GM10847 (cell line): ENCODE results near the gene NTF4.

Experiments used
- POLR2A ChIP-seq: IDR thresholded peaks from 2 replicates; pipeline ENCODE4 v1.6.1; 2011; ENCODE audit not compliant: insufficient read length; ENCODE audit errors: extremely low read depth

Gene NTF4, protein sequence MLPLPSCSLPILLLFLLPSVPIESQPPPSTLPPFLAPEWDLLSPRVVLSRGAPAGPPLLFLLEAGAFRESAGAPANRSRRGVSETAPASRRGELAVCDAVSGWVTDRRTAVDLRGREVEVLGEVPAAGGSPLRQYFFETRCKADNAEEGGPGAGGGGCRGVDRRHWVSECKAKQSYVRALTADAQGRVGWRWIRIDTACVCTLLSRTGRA

DNA sequence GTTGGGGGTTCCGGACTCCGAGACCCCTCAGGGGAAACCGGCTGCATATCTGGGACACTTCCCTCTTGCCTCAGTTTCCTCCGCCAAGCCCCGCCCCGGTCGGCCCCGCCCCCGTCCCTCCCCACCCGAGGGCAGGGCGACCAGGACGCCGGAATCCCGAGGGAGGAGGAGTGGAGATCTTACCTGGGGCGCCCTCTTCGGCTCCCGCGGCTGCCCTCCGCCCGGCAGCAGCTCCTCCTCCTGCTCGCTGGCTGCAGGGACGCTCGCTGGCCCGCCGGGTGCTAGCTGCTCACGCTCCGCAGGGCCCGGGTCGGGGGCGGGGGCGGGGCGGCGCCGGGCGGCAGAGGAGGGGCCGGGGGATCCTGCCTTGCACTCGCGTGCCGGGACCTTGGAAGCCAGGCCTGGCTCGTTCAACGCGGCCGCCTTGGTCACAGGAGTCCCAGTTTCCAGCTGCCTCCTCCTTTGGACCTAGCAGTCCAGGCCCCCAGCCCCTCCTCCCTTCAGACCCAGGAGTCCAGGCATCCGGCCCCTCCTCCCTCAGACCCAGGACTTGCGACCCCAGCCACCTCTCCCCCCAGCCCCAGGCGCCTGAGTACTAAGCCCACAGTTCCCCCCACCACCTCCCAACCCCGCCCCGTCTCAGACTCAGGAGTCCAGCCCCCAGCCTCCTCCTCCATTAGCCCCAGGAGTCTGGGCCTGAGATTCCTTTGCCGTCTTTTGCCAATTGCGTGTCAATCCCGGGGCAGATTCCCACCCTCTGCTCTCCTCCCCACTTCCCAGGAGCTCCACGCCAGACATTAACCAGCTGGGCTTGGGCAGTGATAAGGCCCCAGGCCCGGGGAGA lies at the start of gene NTF4:
Gene NTF4, minus strand, starts transcription at position 51 of the 844 bp plus-strand sequence. CDS start 2,821 bp downstream, outside the sequence.
- TF ChIP-seq POLR2A: no peak

DNA sequence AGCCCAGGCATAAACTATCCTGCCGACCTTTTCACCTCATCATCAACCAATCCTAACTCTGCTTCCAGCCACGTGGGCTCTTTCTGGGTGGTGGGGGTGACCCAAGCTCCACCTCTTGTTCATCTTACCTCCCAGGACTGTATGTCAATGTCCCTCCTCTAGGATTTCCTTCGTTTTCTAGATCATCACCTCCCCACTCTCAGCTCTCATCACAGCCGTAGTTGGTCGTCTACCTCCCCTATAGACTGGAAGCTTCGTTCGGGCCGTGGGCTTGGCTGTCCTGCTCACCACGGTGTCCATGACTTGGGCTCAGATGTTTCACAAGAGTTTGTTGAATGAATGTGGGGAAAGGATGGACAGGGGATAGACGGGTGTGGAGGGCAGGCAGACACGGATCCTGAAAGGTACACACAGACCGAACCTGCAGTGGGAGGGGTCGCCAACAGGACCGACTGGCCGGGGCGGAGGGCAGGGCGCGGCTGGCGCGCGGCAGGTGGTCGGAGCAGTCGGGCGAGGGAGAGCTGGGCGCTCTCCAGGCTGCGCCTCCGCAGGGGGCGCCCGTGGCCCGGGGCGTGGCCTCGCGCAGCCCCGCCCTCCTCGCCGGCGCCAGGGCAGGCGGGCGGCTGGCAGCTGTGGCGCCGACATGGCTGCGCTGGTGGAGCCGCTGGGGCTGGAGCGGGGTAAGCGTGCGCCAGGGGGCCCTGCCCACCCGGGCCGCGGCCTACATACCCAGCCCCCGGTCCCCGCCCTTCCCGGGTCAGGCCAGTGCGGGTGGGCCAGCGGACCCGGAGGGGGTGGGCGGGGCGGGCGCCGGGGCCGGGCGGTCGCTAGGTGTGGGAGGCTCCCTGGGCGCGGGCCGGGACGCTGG lies 49.4 kb upstream of the NTF4 start, which contains the start of gene LIN7B:
Gene LIN7B, plus strand, starts transcription at position 609 of the 868 bp plus-strand sequence. Its CDS starts 35 bp downstream, at position 644.
- TF ChIP-seq POLR2A: no peak

DNA sequence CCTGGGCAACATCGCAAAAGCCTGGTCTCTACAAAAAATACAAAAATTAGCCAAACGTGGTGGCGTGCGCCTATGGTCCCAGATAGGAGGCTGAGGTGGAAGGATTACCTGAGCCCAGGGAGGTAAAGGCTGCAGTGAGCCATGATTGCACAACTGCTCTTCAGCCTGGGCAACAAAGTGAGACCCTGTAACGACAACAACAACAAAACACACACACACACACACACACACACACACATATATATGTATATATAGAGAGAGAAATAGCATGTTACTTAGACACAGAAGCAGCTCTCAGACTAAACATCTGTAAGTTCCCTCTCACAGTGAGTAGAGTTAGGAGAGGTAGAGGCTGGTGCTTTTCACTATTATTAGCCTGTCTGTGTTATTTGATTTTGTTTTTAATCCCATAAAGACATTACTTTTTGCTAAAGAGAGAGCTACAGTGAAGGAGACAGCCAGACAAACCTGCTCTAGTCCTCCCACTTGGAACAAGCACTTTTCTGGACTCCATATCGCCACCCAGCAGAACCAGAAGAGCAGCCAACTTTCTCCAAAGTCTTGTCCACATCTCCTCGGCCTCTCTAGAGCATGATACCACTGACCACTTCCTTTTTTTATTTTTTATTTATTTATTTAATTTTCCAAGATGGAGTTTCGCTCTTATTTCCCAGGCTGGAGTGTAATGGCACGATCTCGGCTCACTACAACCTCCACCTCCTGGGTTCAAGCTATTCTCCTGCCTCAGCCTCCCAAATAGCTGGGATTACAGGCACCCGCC lies 46.8 kb upstream of the NTF4 start:
- TF ChIP-seq POLR2A: no peak

DNA sequence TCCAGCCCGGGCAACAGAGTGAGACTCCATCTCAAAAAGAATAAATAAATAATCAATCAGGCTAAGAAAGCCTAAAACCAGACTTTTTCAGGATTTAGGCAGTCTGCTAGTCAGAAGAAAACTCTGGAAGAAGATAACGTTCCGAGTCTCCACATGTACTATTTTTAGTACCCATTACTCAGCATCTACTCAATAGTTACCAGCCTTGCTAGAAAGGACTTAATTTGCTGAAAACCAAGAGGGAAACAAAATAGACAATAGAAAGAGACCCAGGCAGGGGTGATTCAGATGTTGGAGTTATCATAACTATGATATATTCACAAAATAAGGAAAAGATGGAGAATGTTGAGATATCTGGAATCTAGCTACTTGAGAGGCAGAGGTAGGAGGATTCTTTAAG lies 45.9 kb upstream of the NTF4 start:
- TF ChIP-seq POLR2A: no peak

DNA sequence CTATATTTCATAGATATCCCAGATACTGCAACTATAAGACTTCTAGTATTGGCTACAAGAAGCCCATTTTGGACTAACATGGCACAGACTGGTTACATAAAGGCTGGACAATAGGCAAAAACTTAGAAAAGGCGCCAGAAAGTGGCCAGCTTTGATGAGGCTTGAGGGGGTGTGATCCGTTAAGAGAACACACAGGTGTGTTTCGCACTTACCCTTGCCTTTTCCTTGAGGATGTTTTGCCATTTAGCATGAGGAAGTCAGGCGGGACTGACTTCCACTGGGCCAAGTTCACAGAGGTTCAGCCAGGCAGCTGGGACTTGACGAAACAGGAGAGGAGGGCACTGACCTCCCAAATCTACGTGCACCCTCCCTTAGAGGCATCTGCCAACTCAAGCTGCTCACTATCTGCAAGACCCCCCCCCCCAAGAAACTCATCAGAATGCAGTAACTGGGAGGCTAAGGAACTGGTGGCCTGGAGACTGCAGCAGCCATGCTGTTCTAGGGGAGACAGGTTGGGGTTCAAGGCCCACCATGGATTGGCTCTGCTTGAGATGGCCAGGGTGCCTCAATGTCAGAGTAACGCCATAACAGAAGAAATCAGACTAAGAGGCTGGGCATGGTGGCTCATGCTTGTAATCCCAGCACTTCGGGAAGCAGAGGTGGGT lies 45.1 kb upstream of the NTF4 start:
- no peak for TF ChIP-seq POLR2A

DNA sequence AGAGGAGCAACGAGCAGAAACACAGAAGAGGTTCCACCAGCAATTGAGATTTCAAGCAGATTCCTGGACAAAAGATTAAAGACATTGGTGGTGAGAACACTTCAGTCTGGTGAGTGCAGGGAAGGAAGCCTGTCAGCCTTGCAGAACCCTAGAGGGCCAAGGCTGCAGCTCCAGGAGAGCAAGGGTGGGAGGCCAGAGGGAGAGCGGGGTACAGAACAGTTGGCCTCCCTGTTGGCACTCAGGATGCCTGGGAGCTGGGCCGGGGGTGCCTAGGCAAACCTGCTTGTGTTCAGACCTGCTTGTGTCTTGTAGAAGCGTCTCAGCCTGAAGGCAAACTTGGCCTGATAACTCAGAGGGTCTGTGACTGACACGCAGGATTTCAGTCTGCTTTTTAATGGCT lies 44.4 kb upstream of the NTF4 start:
- TF ChIP-seq POLR2A: no peak

DNA sequence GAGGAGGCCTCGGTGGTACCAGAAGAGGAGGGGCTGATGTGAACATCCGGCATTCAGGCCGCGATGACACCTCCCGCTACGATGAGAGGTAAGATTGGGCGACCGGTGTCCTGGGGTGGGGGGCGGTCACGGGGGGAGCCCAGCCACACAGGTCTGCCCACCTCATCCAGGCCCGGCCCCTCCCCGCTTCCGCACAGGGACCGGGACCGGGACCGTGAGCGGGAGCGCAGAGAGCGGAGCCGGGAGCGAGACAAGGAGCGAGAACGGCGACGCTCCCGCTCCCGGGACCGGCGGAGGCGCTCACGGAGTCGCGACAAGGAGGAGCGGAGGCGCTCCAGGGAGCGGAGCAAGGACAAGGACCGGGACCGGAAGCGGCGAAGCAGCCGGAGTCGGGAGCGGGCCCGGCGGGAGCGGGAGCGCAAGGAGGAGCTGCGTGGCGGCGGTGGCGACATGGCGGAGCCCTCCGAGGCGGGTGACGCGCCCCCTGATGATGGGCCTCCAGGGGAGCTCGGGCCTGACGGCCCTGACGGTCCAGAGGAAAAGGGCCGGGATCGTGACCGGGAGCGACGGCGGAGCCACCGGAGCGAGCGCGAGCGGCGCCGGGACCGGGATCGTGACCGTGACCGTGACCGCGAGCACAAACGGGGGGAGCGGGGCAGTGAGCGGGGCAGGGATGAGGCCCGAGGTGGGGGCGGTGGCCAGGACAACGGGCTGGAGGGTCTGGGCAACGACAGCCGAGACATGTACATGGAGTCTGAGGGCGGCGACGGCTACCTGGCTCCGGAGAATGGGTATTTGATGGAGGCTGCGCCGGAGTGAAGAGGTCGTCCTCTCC lies 43.2 kb upstream of the NTF4 start:
- no peak for TF ChIP-seq POLR2A

DNA sequence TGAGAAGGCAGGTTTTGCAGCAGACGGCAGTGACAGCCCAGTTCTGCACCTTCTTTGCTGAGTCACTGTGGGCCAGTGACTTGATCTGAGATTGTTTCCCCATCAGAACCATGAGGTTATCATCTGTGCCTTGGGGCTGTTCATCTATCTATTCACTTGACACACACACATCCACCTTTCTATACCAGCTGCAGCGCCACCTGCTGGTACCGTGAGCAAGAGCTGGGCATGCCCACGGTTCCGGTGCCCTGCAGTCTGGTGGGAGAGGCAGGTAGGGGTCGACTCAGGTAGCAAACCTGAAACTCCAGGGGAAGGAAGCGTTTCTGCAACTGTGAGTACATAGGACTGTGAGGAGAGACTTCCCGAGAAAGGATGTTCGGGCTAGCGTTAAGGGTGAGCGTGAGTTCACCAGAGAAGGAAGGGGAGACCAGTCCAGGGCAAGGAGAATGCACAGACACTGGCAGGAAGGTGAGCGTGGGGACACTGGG lies 42.1 kb upstream of the NTF4 start:
- TF ChIP-seq POLR2A: no peak

DNA sequence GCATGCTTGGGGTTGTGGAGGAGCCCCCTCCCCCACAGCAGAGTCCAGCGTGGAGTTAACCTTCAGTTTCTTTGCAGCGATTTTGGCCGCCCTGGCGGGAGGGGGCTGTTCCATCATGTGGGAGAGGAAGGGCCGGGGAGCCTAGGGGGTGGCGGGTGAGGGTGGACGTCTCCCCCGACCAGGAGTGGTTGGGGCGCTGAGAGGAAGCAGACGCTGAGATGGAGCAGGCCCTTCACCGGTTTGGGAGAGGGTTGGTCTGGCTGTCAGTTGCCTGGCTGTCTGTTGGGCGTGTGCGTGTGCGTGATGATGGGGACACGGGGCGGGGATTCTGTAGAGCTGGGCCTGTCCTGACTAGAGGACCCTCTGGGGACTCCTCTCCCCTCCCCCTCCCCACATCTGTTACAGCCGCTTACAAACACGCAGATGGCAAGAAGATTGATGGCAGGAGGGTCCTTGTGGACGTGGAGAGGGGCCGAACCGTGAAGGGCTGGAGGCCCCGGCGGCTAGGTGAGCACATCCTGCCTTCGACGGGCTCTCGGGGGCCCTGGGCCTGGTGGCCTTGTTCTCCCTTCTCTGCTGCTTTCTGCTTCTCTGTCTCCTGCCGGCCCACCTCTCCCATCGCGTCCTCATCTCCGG lies 39.7 kb upstream of the NTF4 start:
- TF ChIP-seq POLR2A: no peak

DNA sequence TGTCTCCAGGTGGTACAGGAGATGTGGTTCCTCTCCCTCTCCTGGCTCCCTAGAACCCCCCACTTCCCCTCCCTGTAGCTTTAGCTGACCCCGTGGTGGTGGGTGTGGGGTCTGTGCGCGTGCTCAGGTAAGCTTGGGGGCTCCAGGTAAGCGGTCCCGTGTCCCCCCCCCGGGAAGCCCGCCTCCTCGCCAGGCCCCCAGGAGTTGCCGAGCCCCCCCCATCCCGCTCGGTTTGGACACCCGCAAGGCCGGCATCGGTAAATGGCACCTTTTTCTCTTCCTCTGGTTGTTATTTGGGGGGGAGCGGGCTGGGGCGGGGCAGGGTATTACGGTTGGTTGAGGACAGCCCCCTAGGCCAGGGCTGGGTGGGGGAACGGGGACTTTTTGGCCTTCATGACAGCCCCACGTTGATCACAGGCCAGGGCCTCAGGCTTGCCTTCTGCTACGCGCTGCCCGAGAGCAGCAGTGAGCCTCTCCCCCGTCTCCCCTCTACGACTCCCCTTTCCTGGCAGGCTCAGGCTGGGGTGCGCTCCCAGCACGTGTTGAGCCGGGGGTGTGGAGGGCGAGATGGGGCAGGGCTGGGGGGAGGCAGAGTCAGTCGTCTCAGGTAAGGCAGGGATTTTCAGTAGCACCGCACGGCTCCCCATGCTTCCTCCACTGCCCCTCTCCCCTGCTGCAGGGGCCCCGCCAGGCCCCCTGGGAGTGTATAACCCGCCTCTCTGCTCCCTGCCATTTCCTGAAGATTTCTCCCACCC lies 38.9 kb upstream of the NTF4 start:
- TF ChIP-seq POLR2A: no peak

DNA sequence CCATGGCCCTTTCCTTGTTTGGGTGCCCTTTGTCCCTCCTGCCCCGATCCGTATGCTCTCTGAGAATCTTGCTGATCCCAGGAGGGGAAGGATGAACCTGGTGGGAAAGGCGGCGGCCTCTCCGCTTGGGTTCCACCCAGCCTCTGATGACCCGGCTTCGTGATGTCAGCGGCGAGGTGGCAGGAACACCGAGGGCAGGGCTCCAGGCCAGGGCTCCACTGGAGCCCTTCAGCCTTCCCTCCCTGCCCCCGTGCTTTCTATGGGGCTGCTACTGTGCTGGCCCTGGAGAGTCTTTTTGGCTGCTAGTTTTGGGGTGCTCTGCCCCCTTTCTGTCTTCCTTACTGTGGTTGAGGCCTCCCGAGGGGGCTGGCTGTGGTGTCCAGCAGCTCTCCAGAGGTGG lies 37.7 kb upstream of the NTF4 start:
- no peak for TF ChIP-seq POLR2A

DNA sequence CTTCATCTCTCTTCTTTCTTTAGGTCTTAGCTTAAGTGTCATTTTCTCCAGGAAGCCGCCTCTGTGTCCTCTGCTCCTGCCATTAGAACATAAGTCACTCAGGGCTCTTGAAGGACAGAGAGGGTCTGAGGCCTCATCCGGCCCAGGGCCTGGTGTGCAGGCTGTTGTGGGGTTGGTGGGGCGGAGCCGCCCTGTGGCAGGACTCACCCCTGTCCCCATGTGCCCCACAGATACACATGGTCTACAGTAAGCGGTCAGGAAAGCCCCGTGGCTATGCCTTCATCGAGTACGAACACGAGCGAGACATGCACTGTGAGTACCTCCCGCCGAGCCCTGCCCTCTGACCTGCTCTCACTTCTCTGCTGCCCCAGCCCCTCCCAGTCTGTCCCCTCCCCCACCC lies 36.5 kb upstream of the NTF4 start:
- TF ChIP-seq POLR2A: no peak
